ENCODE measurements around the gene RIN3.

The RIN3 gene

DNA sequence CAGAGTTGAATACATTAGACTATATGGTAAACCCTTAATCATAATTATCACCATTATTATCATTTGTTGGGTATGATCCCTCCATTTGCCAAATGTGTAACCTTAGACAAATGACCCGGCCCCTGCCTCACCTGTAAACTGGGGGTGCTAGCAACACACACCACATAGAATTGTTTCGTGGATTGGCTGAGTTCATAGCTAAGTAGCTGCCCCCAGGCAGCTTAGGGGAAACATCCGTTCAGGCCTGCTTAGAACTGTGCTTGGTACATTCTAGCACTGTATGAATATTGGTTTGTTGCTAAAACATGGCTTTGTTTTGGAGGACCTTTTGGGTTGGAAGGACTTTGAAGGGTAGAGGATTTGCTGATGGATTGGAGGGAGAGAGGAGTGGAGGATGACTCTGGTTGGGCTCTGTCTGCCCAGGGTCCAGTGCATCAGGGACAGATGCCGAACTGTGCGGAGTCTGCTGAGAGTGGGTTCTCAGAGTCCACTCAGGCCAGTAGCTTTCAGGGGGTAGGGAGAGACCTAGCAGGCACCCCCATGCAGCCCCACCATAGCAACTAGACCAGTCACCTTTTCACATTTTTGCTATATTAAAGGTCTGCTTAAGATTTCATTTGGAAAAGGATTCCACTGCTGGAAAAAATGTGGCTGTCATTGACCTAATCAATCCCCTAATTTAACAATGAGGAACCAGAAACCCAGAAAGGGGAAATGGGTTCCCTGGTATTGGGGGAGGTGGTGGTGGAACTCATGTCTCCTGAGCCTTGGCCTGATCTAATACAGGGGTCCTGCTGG, 2.2 kb downstream of the RIN3 start:
- TF ChIP-seq, protein P1, sequence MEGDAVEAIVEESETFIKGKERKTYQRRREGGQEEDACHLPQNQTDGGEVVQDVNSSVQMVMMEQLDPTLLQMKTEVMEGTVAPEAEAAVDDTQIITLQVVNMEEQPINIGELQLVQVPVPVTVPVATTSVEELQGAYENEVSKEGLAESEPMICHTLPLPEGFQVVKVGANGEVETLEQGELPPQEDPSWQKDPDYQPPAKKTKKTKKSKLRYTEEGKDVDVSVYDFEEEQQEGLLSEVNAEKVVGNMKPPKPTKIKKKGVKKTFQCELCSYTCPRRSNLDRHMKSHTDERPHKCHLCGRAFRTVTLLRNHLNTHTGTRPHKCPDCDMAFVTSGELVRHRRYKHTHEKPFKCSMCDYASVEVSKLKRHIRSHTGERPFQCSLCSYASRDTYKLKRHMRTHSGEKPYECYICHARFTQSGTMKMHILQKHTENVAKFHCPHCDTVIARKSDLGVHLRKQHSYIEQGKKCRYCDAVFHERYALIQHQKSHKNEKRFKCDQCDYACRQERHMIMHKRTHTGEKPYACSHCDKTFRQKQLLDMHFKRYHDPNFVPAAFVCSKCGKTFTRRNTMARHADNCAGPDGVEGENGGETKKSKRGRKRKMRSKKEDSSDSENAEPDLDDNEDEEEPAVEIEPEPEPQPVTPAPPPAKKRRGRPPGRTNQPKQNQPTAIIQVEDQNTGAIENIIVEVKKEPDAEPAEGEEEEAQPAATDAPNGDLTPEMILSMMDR (IDR thresholded peaks at IDR 0.05): no peak
- TF ChIP-seq ZFX (IDR thresholded peaks at IDR 0.05; ENCODE audit: borderline replicate concordance): no peak
- H3K27ac ChIP-seq: no peak overlapping the region

DNA sequence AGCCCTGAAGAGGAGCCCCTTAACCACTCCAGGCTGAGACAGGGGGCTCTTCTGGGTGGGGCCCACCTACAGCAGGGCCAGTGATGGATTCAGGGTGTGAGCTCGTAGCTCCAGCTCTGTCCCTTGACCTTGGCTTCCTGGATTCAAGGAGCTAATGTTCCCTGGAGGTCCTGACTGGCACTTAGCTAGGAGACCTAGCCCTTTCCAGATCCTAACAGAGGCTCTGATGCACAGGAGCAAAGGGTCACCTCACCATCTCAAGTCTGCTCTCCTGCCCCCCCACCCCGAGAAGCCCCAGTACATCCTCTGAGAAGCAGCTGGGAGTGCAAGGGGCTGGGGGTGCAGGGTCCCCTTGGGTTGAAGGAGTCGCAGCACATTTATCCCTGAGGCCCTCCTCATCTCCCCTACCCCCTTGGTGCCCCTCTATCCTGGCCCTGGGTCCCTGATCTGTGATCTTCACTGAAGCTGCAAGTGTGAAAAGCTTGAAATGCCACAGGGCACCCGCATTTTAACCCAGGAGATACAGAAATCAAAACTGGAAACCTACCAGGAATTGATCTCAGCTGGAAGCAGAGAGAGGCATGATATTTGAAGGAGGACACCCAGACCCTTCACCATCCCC, 2.9 kb downstream of the RIN3 start:
- no peak for TF ChIP-seq ZFX (IDR thresholded peaks at IDR 0.05; ENCODE audit: borderline replicate concordance)
- TF ChIP-seq, protein P1 (IDR thresholded peaks at IDR 0.05): no peak
- no peak overlapping the region for H3K27ac ChIP-seq

DNA sequence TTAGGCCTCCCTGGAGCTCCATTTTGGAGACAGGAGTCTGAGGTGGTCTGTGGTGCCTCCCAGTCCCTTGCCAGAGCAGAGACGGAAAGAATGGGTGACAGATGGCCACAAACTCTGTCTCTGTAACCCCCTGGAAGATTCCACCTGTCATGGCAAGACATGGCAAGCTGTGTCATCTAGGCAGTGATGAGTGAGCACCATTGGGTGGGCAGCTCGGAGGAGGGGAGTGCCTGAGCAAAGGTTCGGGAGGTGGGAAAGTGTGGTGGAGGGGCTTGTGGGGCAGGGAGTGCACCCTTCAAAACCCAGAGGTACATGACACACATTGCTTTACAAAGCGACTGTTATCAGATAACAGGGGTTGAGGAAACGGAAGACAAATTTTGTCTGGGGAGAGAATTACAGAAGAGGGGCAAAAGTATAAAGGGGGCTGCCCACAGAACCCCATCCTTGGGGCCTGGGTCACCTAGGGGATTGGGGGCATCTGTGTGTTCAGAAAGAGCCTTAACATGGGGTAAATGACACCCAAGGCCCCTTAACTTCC, 3.5 kb downstream of the RIN3 start:
- H3K27ac ChIP-seq: no peak overlapping the region
- TF ChIP-seq ZFX (IDR thresholded peaks at IDR 0.05; ENCODE audit: borderline replicate concordance): no peak
- TF ChIP-seq, protein P1 (IDR thresholded peaks at IDR 0.05): no peak

DNA sequence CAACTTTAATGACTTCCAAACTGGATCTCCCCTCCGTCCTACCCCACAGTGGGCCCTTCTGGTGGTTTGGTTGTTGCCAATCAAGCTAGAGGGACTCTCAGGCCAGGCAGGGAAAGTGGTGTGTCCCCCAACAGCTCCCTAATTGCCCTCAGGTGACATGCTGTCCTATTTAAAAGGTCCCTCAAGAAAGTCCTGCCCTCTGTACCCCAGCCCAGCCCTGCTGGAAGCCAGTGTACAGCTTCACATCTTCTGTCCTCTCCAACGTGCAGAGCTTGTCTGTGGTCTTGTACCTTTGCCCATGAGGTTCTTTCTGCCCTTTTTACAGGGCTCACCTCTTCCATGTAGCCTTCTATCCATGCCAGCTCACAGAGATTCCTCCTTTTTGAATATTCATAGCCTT, 4.2 kb downstream of the RIN3 start:
- TF ChIP-seq, protein P1 (IDR thresholded peaks at IDR 0.05): no peak
- TF ChIP-seq ZFX (IDR thresholded peaks at IDR 0.05; ENCODE audit: borderline replicate concordance): no peak
- H3K27ac ChIP-seq: no peak overlapping the region

DNA sequence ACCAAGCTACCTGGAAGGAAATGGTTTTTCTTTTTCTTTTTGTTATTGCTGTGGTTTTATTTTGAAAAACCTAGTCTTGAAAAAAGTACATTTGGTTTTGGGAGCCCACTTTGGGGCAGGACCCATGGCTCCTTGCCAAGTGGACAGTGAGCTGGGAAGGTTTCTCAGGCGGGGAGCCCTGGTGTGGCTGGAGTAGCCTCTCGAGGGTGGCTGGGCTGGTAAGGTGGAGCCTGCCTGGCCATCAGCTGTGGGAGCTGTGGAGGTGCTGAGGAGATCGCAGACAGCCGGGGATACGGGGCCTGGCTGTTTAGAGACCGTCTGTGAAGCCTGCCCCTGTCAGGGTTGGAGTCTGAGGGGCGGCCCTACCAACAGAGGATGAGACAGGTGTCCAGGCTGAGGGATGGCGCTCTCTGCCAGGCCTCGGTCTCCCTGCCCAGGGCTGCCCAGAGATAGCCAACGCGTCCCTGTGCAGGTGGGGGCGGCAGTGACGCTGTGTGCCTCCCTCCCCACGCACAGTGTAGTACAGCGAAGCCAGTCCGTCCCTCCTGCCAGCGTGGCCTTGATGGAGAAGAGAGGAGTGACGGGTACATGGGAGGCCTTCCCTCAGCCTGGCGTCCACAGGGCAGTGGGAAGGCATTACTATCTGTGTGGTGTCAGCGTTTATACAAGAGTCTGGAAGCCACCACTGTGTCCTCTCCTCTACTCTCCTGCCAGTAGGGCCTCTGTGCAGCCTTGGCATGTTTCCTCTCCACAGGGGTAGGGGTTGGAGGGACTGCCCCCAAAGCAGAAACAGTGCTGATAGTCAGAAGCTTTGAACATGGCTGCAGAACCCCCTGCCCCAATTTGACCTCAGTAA, 5.9 kb downstream of the RIN3 start:
- no peak overlapping the region for H3K27ac ChIP-seq
- TF ChIP-seq ZFX (IDR thresholded peaks at IDR 0.05; ENCODE audit: borderline replicate concordance): no peak
- TF ChIP-seq, protein P1 (IDR thresholded peaks at IDR 0.05): no peak

DNA sequence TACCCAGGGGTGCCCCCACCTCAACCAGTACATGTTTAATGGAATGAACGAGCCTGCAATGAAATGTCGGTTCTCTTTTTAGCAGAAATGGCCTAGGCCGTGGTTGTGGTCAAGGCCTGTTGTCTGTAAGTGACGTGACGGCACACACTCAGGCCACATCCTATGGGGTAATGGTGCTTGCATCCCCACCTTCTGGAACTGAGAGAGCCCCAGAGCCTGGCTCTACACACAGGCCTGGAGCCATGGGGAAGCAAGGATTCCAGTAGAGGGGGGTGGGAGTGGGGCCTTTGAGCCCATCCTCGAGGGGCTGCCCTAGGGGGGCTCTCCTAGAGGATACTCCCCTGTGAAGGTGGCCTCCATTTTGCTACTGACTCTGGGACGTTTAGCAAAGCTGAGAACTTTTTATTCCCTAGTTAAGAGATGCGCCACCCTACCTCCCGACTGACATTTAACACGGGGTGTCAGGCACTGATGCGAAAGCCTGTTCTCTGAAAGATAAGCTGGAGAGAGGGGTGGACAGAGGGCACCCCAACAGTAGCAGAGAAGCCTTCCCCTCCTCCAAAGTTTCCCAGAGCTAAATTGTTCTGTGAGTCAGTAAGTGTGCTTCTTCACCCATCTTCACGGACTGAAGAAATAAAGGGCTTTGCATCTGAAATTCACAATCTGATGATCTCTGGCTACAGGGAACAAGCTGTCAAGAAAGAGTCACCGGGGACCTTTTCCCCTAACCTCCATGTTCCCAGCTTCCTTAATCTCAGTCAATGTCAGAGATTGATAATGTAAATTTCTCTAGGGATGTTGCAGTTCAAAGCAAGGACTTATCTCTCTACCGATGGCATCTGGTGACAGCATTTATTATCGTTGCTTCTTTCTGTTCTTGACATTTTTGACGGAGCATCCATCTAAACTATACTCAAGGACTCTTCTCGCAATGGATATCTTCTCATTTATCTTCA, 6.8 kb downstream of the RIN3 start:
- TF ChIP-seq, protein P1 (IDR thresholded peaks at IDR 0.05): no peak
- no peak for TF ChIP-seq ZFX (IDR thresholded peaks at IDR 0.05; ENCODE audit: borderline replicate concordance)
- H3K27ac ChIP-seq: no peak overlapping the region
